Measurements from ENCODE around the gene EIF3D. TPM values are rescaled to one million over a fixed set of nuclear protein-coding genes. Genes with fewer than 3 reads are reported as not detected.
A peak's percentile ranks its signal among the peaks of the same experiment; 100 is the strongest.

EIF3D gene
- total and polyA plus RNA-seq, 9 of the 15 experiments (the other 6 are each of a cell fraction or from before 2014, with no cell fraction given), result 191 to 422 (median 279) TPM

DNA sequence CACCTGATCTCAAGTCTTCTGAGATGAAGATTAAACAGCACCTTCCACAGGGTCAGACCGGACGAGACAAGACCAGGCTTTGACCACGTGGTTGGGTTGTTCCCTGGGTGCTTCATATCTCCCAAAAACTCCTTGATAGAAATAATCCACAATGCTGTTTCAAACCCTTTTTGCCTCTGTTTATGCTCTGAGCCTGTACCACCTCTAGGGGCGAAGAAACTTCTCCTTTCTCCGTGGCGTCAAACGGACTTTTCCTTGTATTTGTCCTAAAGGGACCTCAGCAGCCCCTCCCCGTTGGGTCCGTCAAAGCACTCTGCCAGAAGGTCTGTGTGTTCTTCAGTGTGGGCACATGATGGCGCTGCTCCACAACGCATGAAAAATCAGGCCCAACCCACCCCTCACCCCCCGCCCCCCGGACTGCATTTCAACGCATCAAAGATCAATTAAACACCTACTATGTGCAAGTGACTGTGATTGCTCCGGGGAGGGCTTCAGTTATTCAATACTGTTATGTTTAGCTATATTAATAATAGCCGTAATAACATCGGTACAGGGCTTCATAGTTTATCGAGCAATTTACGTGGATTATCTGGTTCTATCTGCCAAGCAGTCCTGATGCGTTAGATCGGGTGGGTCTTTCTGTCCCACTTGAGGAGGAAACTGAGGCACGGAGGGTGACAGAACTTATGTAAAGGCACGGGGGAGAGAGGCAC, 17.3 kb upstream of the EIF3D start (continued):
- TF ChIP-seq, protein P1, sequence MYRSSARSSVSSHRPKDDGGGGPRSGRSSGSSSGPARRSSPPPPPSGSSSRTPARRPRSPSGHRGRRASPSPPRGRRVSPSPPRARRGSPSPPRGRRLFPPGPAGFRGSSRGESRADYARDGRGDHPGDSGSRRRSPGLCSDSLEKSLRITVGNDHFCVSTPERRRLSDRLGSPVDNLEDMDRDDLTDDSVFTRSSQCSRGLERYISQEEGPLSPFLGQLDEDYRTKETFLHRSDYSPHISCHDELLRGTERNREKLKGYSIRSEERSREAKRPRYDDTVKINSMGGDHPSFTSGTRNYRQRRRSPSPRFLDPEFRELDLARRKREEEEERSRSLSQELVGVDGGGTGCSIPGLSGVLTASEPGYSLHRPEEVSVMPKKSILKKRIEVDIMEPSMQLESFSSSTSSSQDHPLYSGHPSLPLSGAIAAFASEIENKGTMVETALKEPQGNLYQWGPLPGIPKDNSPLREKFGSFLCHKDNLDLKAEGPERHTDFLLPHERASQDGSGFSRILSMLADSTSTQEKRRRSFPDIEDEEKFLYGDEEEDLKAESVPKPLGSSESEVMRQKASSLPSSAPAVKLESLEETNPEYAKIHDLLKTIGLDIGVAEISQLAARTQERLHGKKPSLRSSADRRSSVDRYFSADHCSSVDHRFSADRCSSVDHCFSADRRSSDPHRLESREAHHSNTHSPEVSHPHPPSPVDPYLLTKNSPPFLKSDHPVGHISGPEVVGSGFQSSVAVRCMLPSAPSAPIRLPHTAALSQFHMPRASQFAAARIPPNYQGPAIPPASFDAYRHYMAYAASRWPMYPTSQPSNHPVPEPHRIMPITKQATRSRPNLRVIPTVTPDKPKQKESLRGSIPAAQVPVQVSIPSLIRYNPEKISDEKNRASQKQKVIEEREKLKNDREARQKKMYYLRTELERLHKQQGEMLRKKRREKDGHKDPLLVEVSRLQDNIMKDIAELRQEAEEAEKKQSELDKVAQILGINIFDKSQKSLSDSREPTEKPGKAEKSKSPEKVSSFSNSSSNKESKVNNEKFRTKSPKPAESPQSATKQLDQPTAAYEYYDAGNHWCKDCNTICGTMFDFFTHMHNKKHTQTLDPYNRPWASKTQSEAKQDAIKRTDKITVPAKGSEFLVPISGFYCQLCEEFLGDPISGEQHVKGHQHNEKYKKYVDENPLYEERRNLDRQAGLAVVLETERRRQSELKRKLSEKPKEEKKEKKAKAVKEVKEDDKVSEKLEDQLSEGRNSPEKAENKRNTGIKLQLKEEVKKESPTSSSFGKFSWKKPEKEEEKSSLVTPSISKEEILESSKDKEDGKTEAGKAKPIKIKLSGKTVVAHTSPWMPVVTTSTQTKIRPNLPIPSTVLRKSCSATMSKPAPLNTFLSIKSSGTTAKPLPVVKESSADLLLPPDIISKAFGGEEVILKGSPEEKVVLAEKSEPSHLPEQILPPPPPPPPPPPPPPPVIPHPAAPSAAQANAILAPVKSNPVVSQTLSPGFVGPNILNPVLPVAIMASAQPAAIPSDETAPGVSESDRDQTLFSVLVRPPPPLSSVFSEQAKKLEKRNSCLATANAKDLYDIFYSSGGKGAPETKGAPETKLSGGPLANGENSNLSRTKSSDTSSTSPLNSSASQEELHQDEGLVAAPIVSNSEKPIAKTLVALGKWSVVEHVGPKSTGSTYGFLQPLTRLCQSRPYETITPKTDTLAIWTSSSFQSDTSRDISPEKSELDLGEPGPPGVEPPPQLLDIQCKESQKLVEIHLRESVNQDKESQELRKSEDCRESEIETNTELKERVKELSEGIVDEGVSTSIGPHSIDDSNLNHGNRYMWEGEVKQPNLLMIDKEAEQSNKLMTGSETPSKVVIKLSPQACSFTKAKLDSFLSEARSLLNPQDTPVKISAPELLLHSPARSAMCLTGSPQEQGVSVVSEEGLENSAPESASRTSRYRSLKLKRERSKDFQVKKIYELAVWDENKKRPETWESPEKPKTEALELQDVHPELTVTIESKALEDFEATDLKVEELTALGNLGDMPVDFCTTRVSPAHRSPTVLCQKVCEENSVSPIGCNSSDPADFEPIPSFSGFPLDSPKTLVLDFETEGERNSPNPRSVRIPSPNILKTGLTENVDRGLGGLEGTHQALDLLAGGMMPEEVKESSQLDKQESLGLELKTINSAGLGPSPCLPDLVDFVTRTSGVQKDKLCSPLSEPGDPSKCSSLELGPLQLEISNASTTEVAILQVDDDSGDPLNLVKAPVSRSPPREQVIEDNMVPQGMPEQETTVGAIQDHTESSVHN (IDR thresholded peaks at IDR 0.05; ENCODE audit: borderline replicate concordance in 1 of 2, low read depth in 1 of 2), result no peak
- TF ChIP-seq, protein P2, sequence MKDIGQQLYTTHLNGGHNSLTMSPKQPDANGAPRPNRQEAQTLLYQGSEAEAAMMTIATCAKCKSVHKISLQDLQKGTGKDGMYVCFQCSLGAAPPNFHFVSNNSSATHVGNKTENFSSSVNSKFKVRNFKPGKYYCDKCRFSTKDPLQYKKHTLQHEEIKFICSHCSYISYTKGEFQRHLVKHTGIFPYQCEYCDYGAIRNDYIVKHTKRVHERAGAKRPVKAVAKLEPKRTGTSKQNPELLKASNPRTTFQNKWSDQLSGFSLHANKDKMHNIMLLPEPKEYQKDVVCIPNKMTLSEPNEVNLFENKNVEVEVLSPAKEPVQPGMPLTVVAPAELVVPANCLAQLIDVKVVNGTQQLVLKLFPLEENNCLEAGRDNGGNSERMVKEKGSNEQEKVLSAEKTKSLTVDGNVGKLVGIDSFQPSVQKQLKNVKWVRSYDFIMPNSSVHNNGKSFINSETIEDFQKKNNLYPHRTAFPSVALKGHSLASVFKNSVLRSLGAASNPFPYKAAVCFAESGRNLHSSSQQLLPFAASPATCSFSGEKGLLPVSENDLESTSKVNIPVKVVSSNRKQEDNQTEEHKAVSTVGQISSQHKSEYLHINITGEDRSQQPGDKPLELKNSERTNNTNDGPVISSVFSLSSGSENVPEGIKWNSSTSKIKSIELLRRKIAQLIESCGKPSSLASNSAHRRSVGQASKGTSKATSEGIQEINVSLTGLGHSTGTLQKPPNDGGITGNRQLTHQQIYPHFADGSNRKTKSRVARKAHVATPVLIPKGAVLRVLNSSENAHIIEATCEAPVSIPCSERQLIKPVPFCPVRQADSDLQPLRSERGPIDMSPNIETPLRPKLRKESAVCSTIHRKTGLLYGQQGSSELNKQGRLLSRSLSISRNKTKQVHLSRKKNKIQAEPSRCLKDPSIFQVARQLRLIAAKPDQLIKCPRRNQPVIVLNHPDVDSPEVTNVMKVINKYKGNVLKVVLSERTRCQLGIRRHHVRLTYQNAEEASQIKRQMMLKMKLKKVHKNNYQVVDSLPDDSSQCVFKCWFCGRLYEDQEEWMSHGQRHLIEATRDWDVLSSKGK (CRISPR knock-in tag; IDR thresholded peaks at IDR 0.05), result no peak
- no peak for TF ChIP-seq ZNF239 (CRISPR knock-in tag; IDR thresholded peaks at IDR 0.05)
- TF ChIP-seq HMG20A (CRISPR knock-in tag; conservative IDR thresholded peaks at IDR 0.05), result no peak
- no peak for TF ChIP-seq SETDB1 (IDR thresholded peaks at IDR 0.05; ENCODE audit: low read length)
- TF ChIP-seq ETV6 (IDR thresholded peaks at IDR 0.05; ENCODE audit: borderline replicate concordance in 1 of 2, low read depth in 2 of 2, low read length in 1 of 2), result no peak
- TF ChIP-seq ETV6 (CRISPR knock-in tag; IDR thresholded peaks at IDR 0.05; ENCODE audit: borderline replicate concordance), result no peak
- TF ChIP-seq ZNF830 (CRISPR knock-in tag; IDR thresholded peaks at IDR 0.05), result no peak
- TF ChIP-seq, protein P3, sequence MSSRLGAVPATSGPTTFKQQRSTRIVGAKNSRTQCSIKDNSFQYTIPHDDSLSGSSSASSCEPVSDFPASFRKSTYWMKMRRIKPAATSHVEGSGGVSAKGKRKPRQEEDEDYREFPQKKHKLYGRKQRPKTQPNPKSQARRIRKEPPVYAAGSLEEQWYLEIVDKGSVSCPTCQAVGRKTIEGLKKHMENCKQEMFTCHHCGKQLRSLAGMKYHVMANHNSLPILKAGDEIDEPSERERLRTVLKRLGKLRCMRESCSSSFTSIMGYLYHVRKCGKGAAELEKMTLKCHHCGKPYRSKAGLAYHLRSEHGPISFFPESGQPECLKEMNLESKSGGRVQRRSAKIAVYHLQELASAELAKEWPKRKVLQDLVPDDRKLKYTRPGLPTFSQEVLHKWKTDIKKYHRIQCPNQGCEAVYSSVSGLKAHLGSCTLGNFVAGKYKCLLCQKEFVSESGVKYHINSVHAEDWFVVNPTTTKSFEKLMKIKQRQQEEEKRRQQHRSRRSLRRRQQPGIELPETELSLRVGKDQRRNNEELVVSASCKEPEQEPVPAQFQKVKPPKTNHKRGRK (tag; IDR thresholded peaks at IDR 0.05), result no peak
- no peak for TF ChIP-seq ZNF263 (CRISPR knock-in tag; IDR thresholded peaks at IDR 0.05; ENCODE audit: borderline replicate concordance)
- TF ChIP-seq KLF16 (IDR thresholded peaks at IDR 0.05), result 0 out of 2 replicates have a peak, but pooled peaks have one; percentile 8
- TF ChIP-seq ZKSCAN1 (IDR thresholded peaks at IDR 0.05; ENCODE audit: low read depth, low read length), result peak; percentile 95
- no peak for TF ChIP-seq KLF1 (tag; IDR thresholded peaks at IDR 0.05)

All from K562 (cell line).